Measurements from ENCODE around the gene DNM2. TPM values are rescaled to one million over a fixed set of nuclear protein-coding genes. Genes with fewer than 3 reads are reported as not detected.

DNM2 gene
- total RNA-seq, 1 donor from 2014 or later = 129 TPM

DNA sequence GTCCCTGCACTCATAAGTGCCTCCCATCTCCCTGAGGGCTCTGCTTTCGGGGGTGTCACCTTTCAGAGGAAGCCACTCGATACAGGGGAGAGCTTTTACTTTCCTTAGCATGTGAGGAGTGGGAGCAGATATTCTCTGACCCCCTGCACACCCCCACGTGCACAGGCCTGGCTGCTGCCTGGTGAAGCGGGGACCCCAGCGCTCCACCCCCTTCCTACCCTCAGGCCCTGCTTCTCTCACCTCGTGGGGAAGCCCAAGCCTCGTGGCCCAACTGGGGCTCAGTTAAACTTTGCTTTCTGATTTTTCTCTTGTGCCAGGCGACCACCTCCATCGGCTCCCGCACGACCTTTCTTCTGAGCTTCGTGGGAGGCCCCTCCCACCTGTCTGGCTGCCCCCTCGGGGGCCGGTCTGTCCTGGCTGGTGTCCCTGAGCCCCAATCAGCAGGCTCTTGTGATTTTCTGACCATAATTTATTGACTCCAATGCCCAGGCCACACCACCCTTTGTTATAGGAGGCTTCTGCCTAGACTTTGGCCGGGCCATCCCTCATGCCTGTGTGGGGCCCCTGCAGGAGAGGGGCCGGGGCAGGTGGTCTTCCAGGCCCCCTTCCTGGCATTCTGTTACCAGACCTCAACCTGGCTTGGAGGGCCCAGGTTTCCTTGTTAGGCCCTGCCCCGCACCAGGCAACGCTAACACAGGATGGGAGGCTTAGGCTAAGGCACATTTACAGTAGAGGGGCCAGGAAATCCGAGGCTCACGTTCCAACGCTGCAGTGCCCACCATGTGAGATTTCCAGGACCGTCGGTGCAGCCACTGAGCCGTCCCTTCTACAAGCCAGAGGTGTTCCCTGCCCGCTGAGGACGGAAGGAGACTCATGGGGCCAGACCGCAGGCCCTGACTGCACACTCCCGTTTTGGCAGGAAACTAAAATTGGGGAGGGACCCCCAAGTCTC, 114.4 kb downstream of the DNM2 start:
- Mint-ChIP-seq H3K9me3 (ENCODE audit: unreplicated experiment) (peaks cover 3% of the 10 kb centered on the region), H3K27ac (ENCODE audit: unreplicated experiment) (no peak overlapping the region), H3K27me3 (ENCODE audit: low read depth, unreplicated experiment) (no peaks in the 10 kb centered on the region), H3K4me3 (ENCODE audit: unreplicated experiment) (no peak overlapping the region), H3K36me3 (ENCODE audit: low read depth, unreplicated experiment) (peaks cover 4% of the 10 kb centered on the region), H3K4me1 (ENCODE audit: low read depth, unreplicated experiment) (peaks cover 3% of the 10 kb centered on the region)
- Histone ChIP-seq H3K4me1 (ENCODE audit: insufficient read depth, low read length) (peaks cover 15% of the 10 kb centered on the region), H3K79me2 (ENCODE audit: insufficient read depth, low read length) (peaks cover 5% of the 10 kb centered on the region), H3K9me3 (ENCODE audit: insufficient read depth, low read depth, low read length) (peaks cover 8% of the 10 kb centered on the region), H3K9ac (ENCODE audit: low read length) (no peak overlapping the region), H2AFZ (ENCODE audit: low read depth, low read length) (no peak overlapping the region), H3K27ac (ENCODE audit: low read depth, low read length) (no peak overlapping the region), H3K4me2 (ENCODE audit: low read length) (no peak overlapping the region), H4K20me1 (ENCODE audit: insufficient read depth, low read length) (peaks cover 6% of the 10 kb centered on the region), H3K4me3 (ENCODE audit: insufficient read depth, low read depth, low read length) (no peak overlapping the region), H3K27me3 (ENCODE audit: insufficient read depth, low read length) (no peaks in the 10 kb centered on the region), H3K36me3 (ENCODE audit: insufficient read depth, low read length) (no peaks in the 10 kb centered on the region)
- DNase-seq (ENCODE audit: low read depth) (no peak), FAIRE-seq (no peak)
- TF ChIP-seq, protein P1, sequence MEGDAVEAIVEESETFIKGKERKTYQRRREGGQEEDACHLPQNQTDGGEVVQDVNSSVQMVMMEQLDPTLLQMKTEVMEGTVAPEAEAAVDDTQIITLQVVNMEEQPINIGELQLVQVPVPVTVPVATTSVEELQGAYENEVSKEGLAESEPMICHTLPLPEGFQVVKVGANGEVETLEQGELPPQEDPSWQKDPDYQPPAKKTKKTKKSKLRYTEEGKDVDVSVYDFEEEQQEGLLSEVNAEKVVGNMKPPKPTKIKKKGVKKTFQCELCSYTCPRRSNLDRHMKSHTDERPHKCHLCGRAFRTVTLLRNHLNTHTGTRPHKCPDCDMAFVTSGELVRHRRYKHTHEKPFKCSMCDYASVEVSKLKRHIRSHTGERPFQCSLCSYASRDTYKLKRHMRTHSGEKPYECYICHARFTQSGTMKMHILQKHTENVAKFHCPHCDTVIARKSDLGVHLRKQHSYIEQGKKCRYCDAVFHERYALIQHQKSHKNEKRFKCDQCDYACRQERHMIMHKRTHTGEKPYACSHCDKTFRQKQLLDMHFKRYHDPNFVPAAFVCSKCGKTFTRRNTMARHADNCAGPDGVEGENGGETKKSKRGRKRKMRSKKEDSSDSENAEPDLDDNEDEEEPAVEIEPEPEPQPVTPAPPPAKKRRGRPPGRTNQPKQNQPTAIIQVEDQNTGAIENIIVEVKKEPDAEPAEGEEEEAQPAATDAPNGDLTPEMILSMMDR (IDR thresholded peaks at IDR 0.05; ENCODE audit: insufficient read depth, low read depth, low read length) = no peak
- no peak for TF ChIP-seq EZH2 (IDR thresholded peaks at IDR 0.05; ENCODE audit: insufficient read depth, low read length)

DNA sequence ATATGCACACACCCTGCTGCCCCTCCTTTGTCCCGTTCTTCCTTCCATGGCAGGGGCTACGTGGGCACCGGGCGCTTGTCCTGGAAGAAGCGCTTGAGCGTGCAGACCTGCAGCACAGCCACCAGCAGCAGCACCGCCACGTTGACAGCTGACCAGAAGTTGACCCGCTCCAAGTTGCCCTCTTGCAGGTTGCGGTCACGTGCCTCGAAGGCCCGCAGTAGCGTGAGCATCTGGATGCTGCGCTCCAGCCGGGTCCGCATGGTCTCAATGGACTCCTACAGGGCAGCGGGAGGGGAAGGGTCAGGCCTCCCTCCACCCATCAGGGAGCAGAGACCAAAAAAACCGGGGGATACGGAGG, 115.0 kb downstream of the DNM2 start:
- Histone ChIP-seq H3K27me3 (ENCODE audit: insufficient read depth, low read length) (no peaks in the 10 kb centered on the region), H3K79me2 (ENCODE audit: insufficient read depth, low read length) (peaks cover 5% of the 10 kb centered on the region), H3K4me3 (ENCODE audit: insufficient read depth, low read depth, low read length) (no peak overlapping the region), H3K9ac (ENCODE audit: low read length) (no peak overlapping the region), H2AFZ (ENCODE audit: low read depth, low read length) (no peak overlapping the region), H3K27ac (ENCODE audit: low read depth, low read length) (no peak overlapping the region), H3K9me3 (ENCODE audit: insufficient read depth, low read depth, low read length) (peaks cover 8% of the 10 kb centered on the region), H4K20me1 (ENCODE audit: insufficient read depth, low read length) (peaks cover 6% of the 10 kb centered on the region), H3K36me3 (ENCODE audit: insufficient read depth, low read length) (no peaks in the 10 kb centered on the region), H3K4me1 (ENCODE audit: insufficient read depth, low read length) (peaks cover 15% of the 10 kb centered on the region), H3K4me2 (ENCODE audit: low read length) (no peak overlapping the region)
- H3K36me3 Mint-ChIP-seq (ENCODE audit: low read depth, unreplicated experiment) = peaks cover 4% of the 10 kb centered on the region
- TF ChIP-seq, protein P1 (IDR thresholded peaks at IDR 0.05; ENCODE audit: insufficient read depth, low read depth, low read length) = no peak
- TF ChIP-seq EZH2 (IDR thresholded peaks at IDR 0.05; ENCODE audit: insufficient read depth, low read length) = no peak
- peaks cover 3% of the 10 kb centered on the region for H3K4me1 Mint-ChIP-seq (ENCODE audit: low read depth, unreplicated experiment)
- H3K4me3 Mint-ChIP-seq (ENCODE audit: unreplicated experiment) = no peak overlapping the region
- H3K27ac Mint-ChIP-seq (ENCODE audit: unreplicated experiment) = no peak overlapping the region
- H3K9me3 Mint-ChIP-seq (ENCODE audit: unreplicated experiment) = peaks cover 3% of the 10 kb centered on the region
- DNase-seq (ENCODE audit: low read depth) = no peak
- no peaks in the 10 kb centered on the region for H3K27me3 Mint-ChIP-seq (ENCODE audit: low read depth, unreplicated experiment)
- FAIRE-seq = no peak

Measured in astrocyte (in vitro differentiated cells and primary cell).